ENCODE data around the gene IGSF23. TPM values are rescaled to one million over a fixed set of nuclear protein-coding genes. Genes with fewer than 3 reads are reported as not detected.
"Not testable (repeated sequence)": the region's sequence is repeated elsewhere in the genome, so short reads cannot be mapped to it uniquely, and the experiment has no call there.

IGSF23 gene
- total RNA-seq, 2 donors from 2014 or later: not detected

- DNase-seq: no peak
- intact Hi-C loops (cut with DNase I, micrococcal nuclease): no loop called here
- ATAC-seq: no peak
Observed at GRCh38 chr19:44628793-44629192, 15.4 kb downstream of the IGSF23 start.

DNA sequence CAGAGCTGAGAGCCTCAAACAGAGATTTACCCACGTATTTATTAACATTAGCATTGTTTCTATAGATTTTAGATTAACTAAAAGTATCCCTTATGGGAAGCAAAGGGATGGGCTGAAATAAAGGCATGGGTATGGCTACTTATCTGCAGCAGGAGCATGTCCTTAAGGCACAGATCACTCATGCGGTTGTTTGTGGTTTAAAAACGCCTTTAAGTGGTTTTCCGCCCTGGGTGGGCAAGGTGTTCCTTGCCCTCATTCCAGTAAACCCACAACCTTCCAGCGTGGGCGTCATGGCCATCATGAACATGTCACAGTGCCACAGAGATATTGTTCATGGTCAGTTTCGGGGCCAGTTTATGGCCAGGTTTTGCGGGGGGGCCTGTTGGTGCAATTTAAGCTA is 18.2 kb downstream of the IGSF23 start:
- DNase-seq; intact Hi-C loops (cut with DNase I, micrococcal nuclease); ATAC-seq: not testable (repeated sequence)

DNA sequence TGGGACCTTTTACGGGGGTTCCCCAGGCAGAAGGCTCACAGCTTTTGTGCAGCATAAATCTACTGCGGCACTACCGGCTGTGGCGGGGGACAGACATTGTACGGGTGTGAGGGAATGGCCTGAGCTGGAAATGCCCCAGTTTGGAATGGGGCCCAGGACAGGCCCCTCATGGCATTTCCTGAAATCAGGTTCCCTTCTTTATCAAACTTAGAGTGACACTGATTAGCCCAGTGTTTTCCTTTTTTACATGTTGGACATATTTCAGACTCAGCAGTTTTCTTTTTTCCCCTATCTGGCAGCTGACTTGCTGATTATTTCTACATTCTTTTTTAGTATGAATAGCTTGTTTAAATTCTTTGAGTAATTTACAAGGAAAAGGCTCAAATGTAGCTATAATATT is 20.7 kb downstream of the IGSF23 start:
- intact Hi-C loops (cut with DNase I, micrococcal nuclease); ATAC-seq; DNase-seq: not testable (repeated sequence)

GRCh38 chr19:44634785-44635184 is 21.4 kb downstream of the IGSF23 start:
- ATAC-seq (no peak), DNase-seq (no peak)
- intact Hi-C loops (cut with DNase I, micrococcal nuclease): no loop called here

DNA sequence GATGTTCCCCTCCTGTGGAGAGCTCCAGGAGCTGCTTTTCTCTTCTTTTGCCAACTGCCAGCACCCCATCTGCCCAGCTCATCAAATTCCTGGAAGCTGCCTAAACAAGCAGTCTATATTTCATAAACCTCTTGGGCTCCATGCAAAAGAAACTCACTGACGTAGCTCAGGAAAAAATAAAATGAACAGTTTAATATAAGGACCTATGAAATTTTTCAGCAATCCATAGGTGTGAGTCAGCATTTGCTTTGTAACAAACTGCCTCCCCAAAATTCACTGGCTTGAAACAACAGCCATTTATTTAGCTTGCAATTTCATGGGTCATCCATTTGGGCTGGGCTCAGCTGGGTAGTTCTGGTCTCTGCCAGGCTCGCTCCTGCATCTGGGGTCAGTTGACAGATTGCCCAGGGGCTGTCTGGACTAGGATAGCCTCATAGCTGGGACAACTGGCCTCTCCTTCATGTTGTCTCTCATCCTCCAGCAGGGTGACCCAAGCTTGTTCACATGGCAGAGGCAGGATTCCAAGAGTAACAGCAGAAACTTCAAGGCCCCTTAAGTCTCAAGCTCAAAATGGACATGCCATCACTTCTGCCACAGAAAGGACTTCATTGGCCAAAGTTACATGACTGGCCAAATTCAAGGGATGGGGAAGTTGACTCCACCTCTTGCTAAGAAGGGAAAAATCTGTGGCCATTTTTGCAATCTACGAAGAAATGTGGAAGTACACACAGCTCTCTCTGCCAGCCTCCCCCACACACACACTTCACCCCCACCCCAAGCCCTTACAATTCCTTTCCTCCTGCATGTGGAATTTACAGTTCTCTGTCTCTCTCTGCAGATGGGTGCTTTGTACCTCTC is 22.4 kb downstream of the IGSF23 start:
- ATAC-seq (no peak), DNase-seq (no peak)
- intact Hi-C loops (cut with DNase I, micrococcal nuclease): no loop called here

- ATAC-seq (peak; percentile 90), DNase-seq (peak in 1 of 2 donors; percentile 18)
- intact Hi-C loops (cut with DNase I, micrococcal nuclease): no loop called here
Observed at GRCh38 chr19:44636439-44637389, 23.4 kb downstream of the IGSF23 start.

GRCh38 chr19:44637390-44637764 is 24.0 kb downstream of the IGSF23 start:
- ATAC-seq (no peak), DNase-seq (no peak)
- intact Hi-C loops (cut with DNase I, micrococcal nuclease): no loop called here

DNA sequence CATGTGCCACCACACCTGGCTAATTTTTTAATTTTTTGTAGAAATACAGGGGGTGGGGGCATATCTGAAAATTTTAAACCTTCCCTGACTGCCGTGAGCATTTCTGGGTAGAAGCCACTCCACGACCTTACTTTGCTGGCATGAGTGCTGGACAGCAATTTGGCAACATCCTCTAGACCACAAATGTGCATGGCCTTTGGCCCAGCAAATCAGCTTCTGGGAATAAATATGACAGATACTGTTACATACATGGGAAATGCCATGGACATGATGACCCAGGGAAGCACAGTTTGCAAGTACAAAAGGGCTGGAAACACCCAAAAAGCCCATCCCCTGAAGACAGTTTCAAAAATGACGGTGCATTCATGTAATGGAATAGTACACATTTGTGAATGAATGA is 27.2 kb downstream of the IGSF23 start:
- no peak for ATAC-seq
- DNase-seq: no peak
- intact Hi-C loops (cut with DNase I, micrococcal nuclease): no loop called here

DNA sequence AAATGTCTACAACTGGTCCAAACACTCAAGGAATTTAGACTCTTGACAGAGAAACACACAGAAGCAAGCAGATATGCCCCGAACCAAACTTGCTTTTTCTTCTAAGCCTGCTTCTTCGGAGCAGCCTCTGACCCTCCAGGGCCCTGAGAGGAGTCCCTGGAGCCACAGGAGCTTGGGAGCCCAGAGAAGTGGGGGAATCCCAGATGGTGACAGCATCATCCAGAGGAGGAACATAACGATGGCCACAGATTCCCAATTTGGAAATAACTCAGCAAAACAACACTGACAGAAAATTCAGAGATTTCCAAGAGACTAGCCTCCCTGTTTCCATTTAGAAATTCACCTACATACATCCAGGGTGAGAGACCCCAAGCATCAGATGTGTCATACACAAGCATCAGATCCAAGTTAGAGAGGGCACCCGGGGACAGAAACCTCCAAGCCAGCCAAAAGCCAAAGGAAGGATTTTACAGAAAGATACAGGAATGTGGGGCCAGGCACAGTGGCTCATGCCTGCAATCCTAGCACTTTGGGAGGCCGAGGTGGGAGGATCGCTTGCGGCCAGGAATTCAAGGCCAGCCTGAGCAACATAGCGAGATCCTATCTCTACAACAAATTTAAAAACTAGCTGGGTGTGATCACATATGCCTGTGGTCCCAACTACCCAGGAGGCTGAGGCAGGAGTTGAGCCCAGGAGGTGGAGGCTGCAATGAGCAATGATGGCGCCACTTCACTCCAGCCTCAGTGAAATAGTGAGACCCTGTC is 28.3 kb downstream of the IGSF23 start:
- intact Hi-C loops (cut with DNase I, micrococcal nuclease): no loop called here
- no peak for ATAC-seq
- no peak for DNase-seq

DNA sequence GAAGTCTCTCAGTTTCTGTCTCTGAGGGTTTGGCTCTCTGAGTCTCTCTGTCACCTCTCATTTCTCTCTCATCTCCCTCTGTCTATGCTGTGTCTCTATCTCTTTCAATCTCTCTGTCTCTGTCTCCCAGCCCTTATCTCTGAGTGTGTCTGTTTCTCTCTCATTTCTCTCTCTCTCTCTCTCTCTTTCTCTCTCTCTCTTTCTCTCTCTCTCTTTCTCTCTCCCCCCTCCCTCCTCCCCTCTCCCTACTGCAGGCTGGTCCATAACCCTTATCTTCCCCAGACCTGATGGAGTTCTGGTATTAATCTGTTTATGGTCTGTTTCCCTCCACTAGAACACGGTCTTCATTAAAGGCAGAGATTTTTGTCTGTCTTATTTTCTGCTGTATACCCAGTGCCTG is 29.0 kb downstream of the IGSF23 start:
- intact Hi-C loops (cut with DNase I, micrococcal nuclease): no loop called here
- no peak for DNase-seq
- ATAC-seq: no peak

DNA sequence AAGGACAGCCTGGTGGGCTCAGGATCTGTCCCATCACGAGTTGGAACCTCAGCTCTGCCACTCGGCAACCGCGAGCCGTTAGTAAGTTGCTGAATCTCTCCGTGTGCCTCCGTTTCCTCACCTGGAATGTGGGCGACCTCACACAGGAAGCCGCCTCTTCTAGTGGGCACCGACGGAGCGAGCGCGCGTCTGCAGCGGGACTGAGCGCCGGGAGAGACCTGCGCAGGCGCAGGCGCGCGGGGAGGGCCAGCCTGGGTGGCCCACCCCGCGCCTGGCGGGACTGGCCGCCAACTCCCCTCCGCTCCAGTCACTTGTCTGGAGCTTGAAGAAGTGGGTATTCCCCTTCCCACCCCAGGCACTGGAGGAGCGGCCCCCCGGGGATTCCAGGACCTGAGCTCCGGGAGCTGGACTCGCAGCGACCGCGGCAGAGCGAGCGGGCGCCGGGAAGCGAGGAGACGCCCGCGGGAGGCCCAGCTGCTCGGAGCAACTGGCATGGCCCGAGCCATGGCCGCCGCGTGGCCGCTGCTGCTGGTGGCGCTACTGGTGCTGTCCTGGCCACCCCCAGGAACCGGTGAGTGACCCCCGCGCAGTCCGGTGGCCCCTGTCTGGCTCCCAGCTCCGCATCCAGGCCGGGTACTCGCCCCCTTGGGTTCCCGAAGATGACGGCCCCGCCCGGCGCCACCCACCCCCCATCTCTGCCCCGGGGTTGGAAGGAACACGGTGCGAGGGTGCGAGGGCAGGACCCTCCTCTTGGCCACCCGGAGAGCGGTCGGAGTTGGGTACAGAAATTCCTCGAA is 30.4 kb downstream of the IGSF23 start, which contains the start of gene PVR:
PVR (plus strand) TSS at position 306 of the 797 bp plus-strand sequence; CDS start at position 493, 187 bp downstream.
- ATAC-seq: peak; percentile 89
- intact Hi-C loops (cut with DNase I, micrococcal nuclease): no loop called here

DNA sequence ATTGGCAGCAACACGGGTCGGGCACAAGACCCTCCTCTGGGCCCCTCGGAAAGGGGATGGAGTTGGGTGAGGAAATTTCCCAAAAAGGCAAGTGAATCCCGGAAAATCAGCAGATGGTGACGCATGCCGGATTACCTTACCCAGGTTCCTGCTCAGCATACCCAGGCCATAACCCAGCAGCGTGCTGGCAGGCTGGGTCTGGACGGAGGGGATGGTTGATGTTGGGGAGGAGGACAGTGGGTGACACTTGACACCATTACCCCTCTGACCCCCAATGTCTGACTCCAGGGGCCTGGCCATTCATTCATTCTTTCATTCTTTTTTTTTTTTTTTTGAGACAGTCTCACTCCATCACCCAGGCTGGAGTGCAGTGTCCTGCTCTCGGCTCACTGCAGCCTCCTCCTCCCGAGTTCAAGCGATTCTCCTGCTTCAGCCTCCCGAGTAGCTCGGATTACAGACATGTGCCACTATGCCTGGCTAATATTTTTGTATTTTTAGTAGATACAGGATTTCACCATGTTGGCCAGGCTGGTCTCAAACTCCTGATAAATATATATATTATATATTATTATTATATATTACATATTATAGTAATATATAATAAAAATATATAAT is 31.1 kb downstream of the IGSF23 start:
- DNase-seq: no peak
- intact Hi-C loops (cut with DNase I, micrococcal nuclease): no loop called here
- ATAC-seq: peak; percentile 60

More for the DNA sequence above, 30.4 kb downstream of the IGSF23 start, which contains the start of gene PVR:
- DNase-seq: peak; percentile 74 to 79

GRCh38 chr19:44645407-44646048 is 32.2 kb downstream of the IGSF23 start:
- ATAC-seq (no peak), DNase-seq (no peak)
- intact Hi-C loops (cut with DNase I, micrococcal nuclease): no loop called here

DNA sequence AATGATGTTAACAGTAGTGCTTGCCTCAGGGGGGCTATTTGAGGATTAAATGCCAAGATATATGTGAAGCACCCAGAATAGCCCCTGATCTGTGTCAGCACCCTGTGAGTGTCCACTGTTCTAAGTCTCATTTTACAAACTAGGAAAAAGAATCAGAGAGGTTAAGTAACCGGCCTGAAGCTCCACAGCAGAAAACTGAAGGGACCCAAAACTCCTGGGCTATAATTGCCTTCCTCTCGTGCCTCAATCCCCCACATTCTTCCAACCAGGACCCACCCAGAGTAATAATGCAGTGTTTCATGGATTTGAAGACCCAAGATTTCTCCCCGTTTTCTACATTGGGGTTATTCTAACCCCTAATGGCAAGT is 32.7 kb downstream of the IGSF23 start:
- ATAC-seq (no peak), DNase-seq (no peak)
- intact Hi-C loops (cut with DNase I, micrococcal nuclease): no loop called here

DNA sequence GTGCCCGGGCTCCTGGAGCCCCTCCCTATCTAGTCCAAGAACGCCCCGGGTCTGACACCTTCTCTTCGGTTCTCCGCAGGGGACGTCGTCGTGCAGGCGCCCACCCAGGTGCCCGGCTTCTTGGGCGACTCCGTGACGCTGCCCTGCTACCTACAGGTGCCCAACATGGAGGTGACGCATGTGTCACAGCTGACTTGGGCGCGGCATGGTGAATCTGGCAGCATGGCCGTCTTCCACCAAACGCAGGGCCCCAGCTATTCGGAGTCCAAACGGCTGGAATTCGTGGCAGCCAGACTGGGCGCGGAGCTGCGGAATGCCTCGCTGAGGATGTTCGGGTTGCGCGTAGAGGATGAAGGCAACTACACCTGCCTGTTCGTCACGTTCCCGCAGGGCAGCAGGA is 33.8 kb downstream of the IGSF23 start:
- intact Hi-C loops (cut with DNase I, micrococcal nuclease): no loop called here
- ATAC-seq: no peak
- DNase-seq: no peak

- ATAC-seq: no peak
- intact Hi-C loops (cut with DNase I, micrococcal nuclease): no loop called here
- no peak for DNase-seq
Observed at GRCh38 chr19:44648631-44649251, 35.4 kb downstream of the IGSF23 start.

All from left colon (tissue), 2 donors.